Bronchial epithelial cell (primary cell): Measurements from ENCODE around the gene RPS15. TPM values are rescaled to one million over a fixed set of nuclear protein-coding genes. Genes with fewer than 3 reads are reported as not detected.

Source experiments
- DNase-seq: peaks from one replicate; pipeline ENCODE4 v3.0.0-alpha.2; 2010; ENCODE audit warnings: low read depth
- FAIRE-seq: peaks from 2 replicates; lab custom pipeline; 2011; peaks lifted over from hg19 to GRCh38; lab: Jason Lieb, UNC
- H3K27me3 ChIP-seq: 2 replicates; pipeline ENCODE4 v1.5.1; 2011; ENCODE audit warnings: low read length; ENCODE audit not compliant: control insufficient read depth, insufficient read depth
- H3K36me3 ChIP-seq: 2 replicates; pipeline ENCODE4 v1.5.1; 2011; ENCODE audit warnings: low read length; ENCODE audit not compliant: control insufficient read depth, insufficient read depth
- H3K4me3 ChIP-seq: 2 replicates; pipeline ENCODE4 v1.5.1; 2011; ENCODE audit warnings: mild to moderate bottlenecking, low read depth, low read length, control low read depth
- CTCF ChIP-seq: IDR thresholded peaks from 2 replicates; pipeline ENCODE4 v1.5.1; 2011; ENCODE audit warnings: mild to moderate bottlenecking, moderate library complexity, low read length, control low read depth, inconsistent platforms; ENCODE audit not compliant: insufficient read depth, severe bottlenecking
- total RNA-seq: library from RNA; depleted of rRNA; stranded (reverse); fragments of >200 nt; gene quantifications from 2 replicates; pipeline ENCODE4 v1.2.1, GENCODE V29; 2014

The RPS15 gene
- total RNA-seq, 1 donor from 2014 or later, result 966 TPM

- Histone ChIP-seq H3K36me3 (peaks cover 19% of the 10 kb centered on the region), H3K4me3 (peak overlapping the region; percentile 88), H3K27me3 (no peaks in the 10 kb centered on the region)
- TF ChIP-seq CTCF, result no peak
- FAIRE-seq (no peak), DNase-seq (no peak)
Measured at GRCh38 chr19:1408300-1409203, 29.6 kb upstream of the RPS15 start.

- no peak for TF ChIP-seq CTCF
- Histone ChIP-seq H3K36me3 (peaks cover 20% of the 10 kb centered on the region), H3K4me3 (peak overlapping the region; percentile 88), H3K27me3 (no peaks in the 10 kb centered on the region)
- no peak for DNase-seq
- FAIRE-seq, result no peak
Measured at GRCh38 chr19:1409204-1410005, 28.8 kb upstream of the RPS15 start.

- DNase-seq (no peak), FAIRE-seq (no peak)
- no peak for TF ChIP-seq CTCF
- H3K36me3 ChIP-seq, result peaks cover 20% of the 10 kb centered on the region
- no peak overlapping the region for H3K4me3 ChIP-seq
- no peaks in the 10 kb centered on the region for H3K27me3 ChIP-seq
Measured at GRCh38 chr19:1410136-1410786, 27.9 kb upstream of the RPS15 start.

- no peak for TF ChIP-seq CTCF
- FAIRE-seq (no peak), DNase-seq (no peak)
- Histone ChIP-seq H3K27me3 (no peaks in the 10 kb centered on the region), H3K4me3 (no peak overlapping the region), H3K36me3 (peaks cover 20% of the 10 kb centered on the region)
Measured at GRCh38 chr19:1410789-1411188, 27.4 kb upstream of the RPS15 start.

- DNase-seq (no peak), FAIRE-seq (peak; percentile 76)
- Histone ChIP-seq H3K27me3 (no peaks in the 10 kb centered on the region), H3K4me3 (no peak overlapping the region), H3K36me3 (peaks cover 20% of the 10 kb centered on the region)
- no peak for TF ChIP-seq CTCF
Measured at GRCh38 chr19:1411255-1412191, 26.7 kb upstream of the RPS15 start.
